M059J (cell line): ENCODE data around the gene KCNQ1. TPM values are rescaled to one million over a fixed set of nuclear protein-coding genes. Genes with fewer than 3 reads are reported as not detected.
A peak's percentile ranks its signal among the peaks of the same experiment; 100 is the strongest.

ENCODE experiments used
- DNase-seq: peaks from one replicate; pipeline ENCODE4 v3.0.0-alpha.2; 2012; ENCODE audit warnings: low read depth
- total RNA-seq: library from RNA; depleted of rRNA; stranded (reverse); fragments of >200 nt; shearing (Covaris generic); gene quantifications from 2 replicates; pipeline ENCODE4 v1.2.3, GENCODE V29; 2014

The KCNQ1 gene
- total RNA-seq, 1 experiment from 2014 or later, result not detected

DNA sequence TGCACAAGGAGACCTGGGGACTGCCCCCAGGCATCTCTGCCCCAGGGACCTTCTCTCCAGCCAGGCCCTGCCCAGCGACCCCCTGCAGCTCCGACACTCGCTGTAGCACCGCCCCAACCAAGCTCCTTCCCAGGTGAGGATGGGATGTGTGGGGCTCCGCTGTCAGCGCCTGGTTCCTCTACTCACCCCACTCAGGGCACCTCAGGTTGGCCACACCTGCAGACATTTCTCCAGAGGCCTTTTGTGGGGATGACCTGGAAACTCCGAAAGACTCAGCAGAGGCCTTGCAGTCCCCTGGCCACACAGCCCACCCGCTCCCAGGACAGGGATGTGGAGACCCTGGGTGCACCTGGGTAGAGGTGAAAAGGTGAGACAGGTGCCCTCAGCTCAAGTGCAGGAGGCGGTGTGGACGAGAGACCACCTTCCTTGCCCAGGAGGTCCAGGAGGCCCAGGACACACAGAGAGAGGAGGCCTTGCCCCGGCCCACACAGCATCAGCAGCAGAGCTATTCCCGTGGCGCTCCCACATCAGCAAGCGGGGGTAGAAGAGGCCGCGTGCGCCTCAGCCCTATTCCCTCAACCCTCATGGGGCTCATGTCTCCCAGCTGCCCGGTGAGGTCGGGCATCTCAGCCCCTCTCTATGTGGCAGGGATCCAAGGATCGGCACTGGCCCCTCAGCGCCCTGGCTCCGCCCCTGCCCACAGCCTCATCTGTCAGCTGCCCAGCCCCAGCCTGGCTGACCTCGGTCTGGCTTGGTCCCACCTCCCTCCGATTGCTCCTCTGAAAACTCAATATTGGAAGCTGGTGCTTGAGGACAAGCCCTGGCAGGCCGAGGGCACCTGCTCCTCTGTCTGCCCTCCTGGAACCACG lies 21.4 kb upstream of the KCNQ1 start:
- DNase-seq, result no peak

DNA sequence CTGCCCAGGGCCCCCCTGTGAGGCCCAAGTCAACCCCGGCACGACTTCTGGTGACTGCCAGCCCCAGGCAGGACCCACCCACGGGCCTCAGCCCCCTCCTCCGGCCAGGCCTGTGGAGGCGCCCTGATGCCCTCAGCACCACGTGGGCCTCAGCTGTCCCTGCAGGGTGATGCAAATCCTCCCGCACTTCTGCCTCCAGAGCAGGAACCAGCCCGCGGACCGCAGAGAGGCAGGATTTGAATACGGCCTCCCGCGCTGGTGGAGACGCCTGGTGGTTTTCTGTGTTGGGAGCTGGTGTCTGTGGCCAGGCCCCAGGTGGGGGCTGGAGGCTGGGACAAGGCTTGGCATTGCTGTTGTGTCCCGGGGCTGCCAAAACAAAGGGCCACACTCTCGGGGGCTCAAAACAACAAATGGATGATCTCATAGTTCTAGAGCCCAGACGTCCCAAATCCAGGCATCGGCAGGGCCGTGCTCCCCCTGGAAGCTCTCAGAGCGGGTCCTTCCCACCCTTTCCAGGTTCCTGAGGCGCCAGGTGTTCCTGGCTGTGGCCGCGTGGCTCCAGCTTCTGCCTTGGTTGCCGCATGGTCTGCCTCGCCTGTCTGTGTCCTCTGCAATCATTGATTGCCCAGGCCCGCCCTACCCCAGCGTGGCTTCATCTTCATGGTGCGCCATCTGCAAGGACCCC lies 19.9 kb upstream of the KCNQ1 start:
- DNase-seq, result no peak

DNA sequence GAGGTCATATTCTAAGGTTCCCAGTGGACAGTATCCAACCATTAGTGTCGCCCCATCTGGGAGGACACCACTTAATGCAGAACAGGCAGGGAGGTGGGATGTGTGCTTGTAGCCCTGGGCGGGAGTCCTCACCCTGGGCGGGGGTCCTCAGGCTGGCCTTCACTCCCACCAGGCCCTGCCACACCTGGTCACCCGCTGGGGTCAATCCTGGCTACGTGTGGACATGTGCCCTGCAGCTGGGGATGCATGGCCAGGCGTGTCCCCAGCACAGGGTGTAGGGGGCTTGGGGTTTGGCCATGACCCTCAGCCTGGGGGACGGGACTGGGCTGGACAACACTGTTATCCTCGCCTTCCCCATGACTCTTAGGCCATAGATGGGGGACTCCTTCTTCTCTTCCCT lies 19.3 kb upstream of the KCNQ1 start:
- no peak for DNase-seq

GRCh38 chr11:2426221-2426620 lies 18.6 kb upstream of the KCNQ1 start:
- no peak for DNase-seq

- DNase-seq, result no peak
Measured at GRCh38 chr11:2426826-2427521, 17.8 kb upstream of the KCNQ1 start.

GRCh38 chr11:2427721-2428321 lies 17.0 kb upstream of the KCNQ1 start:
- DNase-seq, result no peak

GRCh38 chr11:2428322-2428795 lies 16.4 kb upstream of the KCNQ1 start:
- peak; percentile 42 for DNase-seq

GRCh38 chr11:2431395-2431794 lies 13.4 kb upstream of the KCNQ1 start:
- DNase-seq, result no peak

DNA sequence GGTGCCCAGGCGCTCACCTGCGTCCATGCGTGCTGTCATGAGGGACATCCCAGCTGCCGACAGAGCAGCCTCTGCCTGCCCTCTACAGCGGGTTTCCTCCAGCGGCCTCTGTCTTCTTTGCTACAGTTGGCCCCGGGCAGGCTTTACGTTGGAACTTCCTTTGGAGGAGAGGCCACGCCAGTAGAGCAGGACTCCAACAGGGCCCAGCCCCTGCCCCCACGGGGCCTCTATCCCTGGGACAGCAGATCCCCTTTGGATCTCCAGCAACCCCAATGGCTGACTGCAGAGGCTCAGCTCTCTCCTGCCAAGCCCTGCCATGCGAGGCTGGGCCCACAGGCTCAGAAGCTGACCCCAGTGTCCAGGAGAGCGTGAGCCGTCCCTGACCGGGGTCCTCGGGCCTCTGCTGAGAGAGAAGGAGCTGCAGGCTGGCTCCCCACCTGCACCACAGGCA lies 12.6 kb upstream of the KCNQ1 start:
- no peak for DNase-seq

DNA sequence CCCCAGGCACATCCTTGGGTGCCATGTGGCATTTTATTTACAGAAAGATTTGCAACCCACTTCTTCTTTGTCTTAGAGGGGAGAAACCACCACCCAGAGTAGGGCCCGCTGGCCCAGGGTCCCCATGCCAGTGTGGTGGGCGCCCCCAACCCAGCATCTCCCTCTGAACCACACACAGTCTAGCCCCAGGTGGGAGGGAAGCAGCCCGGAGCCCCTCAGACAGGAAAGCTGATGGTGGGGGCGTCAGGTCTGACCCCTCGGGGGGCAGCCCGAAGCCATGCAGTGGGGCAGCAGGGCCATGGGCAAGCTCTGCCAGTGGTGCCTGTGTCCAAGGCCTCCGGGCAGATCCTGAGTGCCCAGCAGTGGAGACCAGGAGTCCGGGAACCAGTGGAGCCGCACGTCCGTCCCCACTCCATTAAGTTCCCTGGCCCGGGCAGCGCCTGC lies 12.2 kb upstream of the KCNQ1 start:
- no peak for DNase-seq

DNA sequence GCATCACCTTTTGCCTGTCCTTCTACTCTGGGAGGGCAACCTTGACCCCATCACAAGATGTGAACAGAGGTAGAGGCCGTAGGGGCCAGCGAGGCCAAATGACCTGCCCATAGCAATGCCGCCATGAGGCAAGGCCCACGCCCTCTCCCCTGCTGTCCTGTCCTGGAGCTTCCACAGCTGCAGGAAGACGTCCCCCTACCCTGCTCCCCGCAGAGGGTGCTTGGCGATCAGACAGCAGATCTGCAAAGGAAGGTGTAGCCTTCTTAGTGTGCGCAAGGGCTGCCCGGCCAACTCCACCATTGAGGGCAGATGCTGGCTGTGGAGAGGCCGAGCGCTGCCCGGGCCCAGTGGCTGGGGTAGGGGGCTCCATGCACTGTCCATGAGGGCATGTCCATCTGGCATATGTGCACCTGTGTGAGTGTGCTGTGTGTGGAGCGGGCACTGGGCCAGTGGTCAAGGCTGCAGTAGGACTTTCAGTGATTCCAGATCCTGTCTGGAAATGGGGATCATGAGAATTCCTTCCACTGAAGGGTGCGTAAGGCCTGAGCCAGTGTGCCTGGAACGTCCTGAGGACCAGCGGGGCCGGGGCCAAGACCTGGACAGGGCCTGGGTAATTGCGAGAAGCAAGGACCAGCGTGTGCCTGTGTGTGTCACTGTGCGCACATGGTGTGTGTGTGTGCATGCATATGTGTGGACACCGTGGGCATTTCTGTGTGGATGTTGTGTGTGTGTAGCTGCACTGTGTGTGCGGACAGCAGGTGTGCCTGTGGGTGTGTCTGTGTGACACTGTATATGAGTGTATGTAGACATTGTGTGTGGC lies 11.5 kb upstream of the KCNQ1 start:
- DNase-seq, result no peak

GRCh38 chr11:2434008-2434407 lies 10.8 kb upstream of the KCNQ1 start:
- DNase-seq, result no peak

GRCh38 chr11:2434506-2435255 lies 10.1 kb upstream of the KCNQ1 start:
- no peak for DNase-seq

GRCh38 chr11:2435288-2436012 lies 9.4 kb upstream of the KCNQ1 start:
- no peak for DNase-seq

GRCh38 chr11:2436013-2436520 lies 8.7 kb upstream of the KCNQ1 start:
- no peak for DNase-seq

GRCh38 chr11:2436521-2437031 lies 8.2 kb upstream of the KCNQ1 start:
- no peak for DNase-seq

DNA sequence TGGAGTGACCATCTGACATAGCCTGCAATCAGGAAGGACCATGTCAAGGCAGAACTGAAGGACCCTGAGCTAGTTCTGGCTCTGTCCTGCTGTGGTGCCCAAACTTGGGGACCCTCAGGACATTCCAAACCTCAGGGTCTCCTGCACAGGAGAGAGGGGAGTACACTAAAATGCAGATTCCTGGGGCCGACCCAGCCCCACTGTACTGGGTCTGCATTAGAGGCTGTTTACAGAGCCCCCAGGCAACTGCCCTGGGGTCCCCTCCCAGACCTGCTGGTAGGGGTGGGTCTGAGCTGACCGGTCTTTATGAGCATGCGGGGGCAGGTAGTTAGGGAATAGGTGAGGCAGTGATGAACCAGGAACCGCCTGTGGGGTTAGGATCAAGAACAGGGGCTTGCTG lies 7.3 kb upstream of the KCNQ1 start:
- no peak for DNase-seq

GRCh38 chr11:2439820-2440219 lies 5.0 kb upstream of the KCNQ1 start:
- no peak for DNase-seq

DNA sequence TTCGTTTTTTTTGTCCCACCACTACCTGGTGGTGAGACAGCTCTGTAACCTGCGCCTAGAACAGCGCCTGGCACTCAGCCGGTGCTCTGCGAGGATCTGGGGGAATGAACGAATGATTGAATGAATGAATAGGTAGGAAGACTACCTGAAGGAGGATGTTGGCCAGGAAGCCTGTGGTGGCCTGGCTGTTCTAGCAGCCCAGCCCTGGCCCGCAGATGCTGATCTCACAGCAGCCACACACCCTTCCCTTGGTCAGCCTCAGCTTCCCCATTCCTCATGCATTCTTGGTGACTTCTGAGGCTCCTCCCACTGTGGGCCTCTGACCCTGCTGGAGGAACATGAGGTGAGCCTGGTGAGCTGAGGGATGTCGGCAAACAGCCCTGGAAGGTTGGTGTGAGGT lies 4.2 kb upstream of the KCNQ1 start:
- no peak for DNase-seq
